H9 (cell line): ENCODE results near the gene NLRC3. TPM values are rescaled to one million over a fixed set of nuclear protein-coding genes. Genes with fewer than 3 reads are reported as not detected.
A peak's percentile ranks its signal among the peaks of the same experiment; 100 is the strongest.

Source experiments
- DNase-seq: peaks from one replicate; pipeline ENCODE4 v3.0.0-alpha.2; 2017
- H2AFZ ChIP-seq: one replicate; pipeline ENCODE4 v1.6.1; 2013; ENCODE audit warnings: mild to moderate bottlenecking, low read length, control low read depth, moderate library complexity
- H2AK5ac ChIP-seq: 2 replicates; pipeline ENCODE4 v1.6.1; 2013; ENCODE audit warnings: low read length, control low read depth, mixed read lengths; ENCODE audit not compliant: insufficient read length
- H2BK120ac ChIP-seq: one replicate; pipeline ENCODE4 v1.6.1; 2013; ENCODE audit warnings: low read depth, mild to moderate bottlenecking, low read length, control low read depth, inconsistent platforms; ENCODE audit not compliant: poor library complexity, severe bottlenecking
- H2BK12ac ChIP-seq: 2 replicates; pipeline ENCODE4 v1.6.1; 2013; ENCODE audit warnings: low read length, control low read depth, mixed read lengths, low read depth; ENCODE audit not compliant: insufficient read length
- H2BK15ac ChIP-seq: 2 replicates; pipeline ENCODE4 v1.6.1; 2013; ENCODE audit warnings: low read depth, low read length, control low read depth
- H2BK20ac ChIP-seq: one replicate; pipeline ENCODE4 v1.6.1; 2013; ENCODE audit warnings: low read depth, mild to moderate bottlenecking, low read length, control low read depth, inconsistent platforms; ENCODE audit not compliant: poor library complexity, severe bottlenecking
- H2BK5ac ChIP-seq: 2 replicates; pipeline ENCODE4 v1.6.1; 2013; ENCODE audit warnings: low read length, control low read depth, mixed read lengths; ENCODE audit not compliant: insufficient read length
- H3K14ac ChIP-seq: 2 replicates; pipeline ENCODE4 v1.6.1; 2013; ENCODE audit warnings: low read length, control low read depth; ENCODE audit not compliant: insufficient read depth
- H3K18ac ChIP-seq: 2 replicates; pipeline ENCODE4 v1.6.1; 2013; ENCODE audit warnings: low read depth, mild to moderate bottlenecking, mixed read lengths, low read length, control low read depth; ENCODE audit not compliant: insufficient read length
- H3K23ac ChIP-seq: 2 replicates; pipeline ENCODE4 v1.6.1; 2013; ENCODE audit warnings: low read length, control low read depth, mixed read lengths, low read depth; ENCODE audit not compliant: insufficient read length
- H3K23me2 ChIP-seq: 2 replicates; pipeline ENCODE4 v1.6.1; 2013; ENCODE audit warnings: low read depth, mild to moderate bottlenecking, mixed read lengths, low read length, control low read depth; ENCODE audit not compliant: insufficient read length, poor library complexity, severe bottlenecking
- H3K27ac ChIP-seq: 2 replicates; pipeline ENCODE4 v1.5.1; 2013; ENCODE audit warnings: low read length, control low read depth, mixed read lengths, low read depth; ENCODE audit not compliant: insufficient read length
- H3K27me3 ChIP-seq: 2 replicates; pipeline ENCODE4 v1.6.1; 2013; ENCODE audit warnings: low read length, control low read depth, inconsistent platforms; ENCODE audit not compliant: insufficient read depth
- H3K4ac ChIP-seq: 2 replicates; pipeline ENCODE4 v1.6.1; 2013; ENCODE audit warnings: low read depth, mild to moderate bottlenecking, control low read depth, inconsistent platforms, low read length, moderate library complexity
- H3K4me1 ChIP-seq: 2 replicates; pipeline ENCODE4 v1.6.1; 2013; ENCODE audit warnings: low read length, control low read depth, inconsistent platforms; ENCODE audit not compliant: insufficient read depth
- H3K4me2 ChIP-seq: 2 replicates; pipeline ENCODE4 v1.6.1; 2013; ENCODE audit warnings: low read length, control low read depth, mixed read lengths; ENCODE audit not compliant: insufficient read length, insufficient read depth
- H3K56ac ChIP-seq: 2 replicates; pipeline ENCODE4 v1.6.1; 2013; ENCODE audit warnings: low read depth, mild to moderate bottlenecking, mixed read lengths, low read length, control low read depth; ENCODE audit not compliant: insufficient read length
- H3K79me1 ChIP-seq: 2 replicates; pipeline ENCODE4 v1.6.1; 2013; ENCODE audit warnings: low read depth, mild to moderate bottlenecking, moderate library complexity, low read length, control low read depth, inconsistent platforms; ENCODE audit not compliant: insufficient read depth, poor library complexity, severe bottlenecking
- H3K79me2 ChIP-seq: 2 replicates; pipeline ENCODE4 v1.6.1; 2013; ENCODE audit warnings: low read length, control low read depth, inconsistent platforms; ENCODE audit not compliant: insufficient read depth
- H3K9ac ChIP-seq: 2 replicates; pipeline ENCODE4 v1.6.1; 2013; ENCODE audit warnings: low read length, control low read depth, mixed read lengths; ENCODE audit not compliant: insufficient read length; ENCODE audit errors: extremely low read depth
- H3K9me3 ChIP-seq: one replicate; pipeline ENCODE4 v1.6.1; 2013; ENCODE audit warnings: low read depth, low read length, inconsistent platforms; ENCODE audit not compliant: control insufficient read depth
- H3T11ph ChIP-seq: one replicate; pipeline ENCODE4 v1.6.1; 2013; ENCODE audit warnings: mild to moderate bottlenecking, low read length, control low read depth, inconsistent platforms
- H4K20me1 ChIP-seq: one replicate; pipeline ENCODE4 v1.6.1; 2013; ENCODE audit not compliant: control insufficient read depth, insufficient read length, insufficient read depth
- H4K5ac ChIP-seq: 2 replicates; pipeline ENCODE4 v1.6.1; 2013; ENCODE audit warnings: low read depth, mild to moderate bottlenecking, mixed read lengths, low read length, control low read depth; ENCODE audit not compliant: insufficient read length
- H4K8ac ChIP-seq: replicated peaks from 2 replicates; pipeline ENCODE4 v1.6.1; 2013; ENCODE audit warnings: low read length, control low read depth, mixed read lengths, low read depth; ENCODE audit not compliant: insufficient read length
- H4K91ac ChIP-seq: 2 replicates; pipeline ENCODE4 v1.6.1; 2013; ENCODE audit warnings: low read depth, mild to moderate bottlenecking, moderate library complexity, mixed read lengths, low read length, control low read depth; ENCODE audit not compliant: insufficient read length
- H3K27ac Mint-ChIP-seq, 3 experiments: 2 replicates in 2 of 3; 3 replicates in 1 of 3; pipeline ENCODE4 v1.8.0; 2020 to 2021; ENCODE audit warnings: mixed read lengths in 3 of 3, mild to moderate bottlenecking in 1 of 3, moderate library complexity in 1 of 3
- H3K27me3 Mint-ChIP-seq: 2 replicates; pipeline ENCODE4 v1.8.0; 2021; ENCODE audit warnings: low read depth, mild to moderate bottlenecking, moderate library complexity, mixed read lengths
- H3K36me3 Mint-ChIP-seq, 3 experiments: 2 replicates in 2 of 3; 3 replicates in 1 of 3; pipeline ENCODE4 v1.8.0; 2020 to 2021; ENCODE audit warnings: low read depth in 3 of 3, mixed read lengths in 3 of 3; ENCODE audit not compliant: insufficient read depth in 1 of 3
- H3K4me1 Mint-ChIP-seq, 2 experiments: 2 replicates each; pipeline ENCODE4 v1.8.0; 2020; ENCODE audit warnings: mixed read lengths in 2 of 2
- H3K4me3 Mint-ChIP-seq, 2 experiments: 2 replicates in 1 of 2; 3 replicates in 1 of 2; pipeline ENCODE4 v1.8.0; 2020 to 2021; ENCODE audit warnings: mild to moderate bottlenecking in 2 of 2, mixed read lengths in 2 of 2, moderate library complexity in 1 of 2
- H3K9me3 Mint-ChIP-seq, 2 experiments: 2 replicates in 1 of 2; 3 replicates in 1 of 2; pipeline ENCODE4 v1.8.0; 2020; ENCODE audit warnings: mild to moderate bottlenecking in 2 of 2, mixed read lengths in 2 of 2, moderate library complexity in 1 of 2
- WGBS: extraction: QIAGEN DNeasy Blood & Tissue Kit; methylation state at CpG from one replicate; pipeline ENCODE4 v1.1.7; 2013; ENCODE audit warnings: missing lambda C conversion rate, low lambda C conversion rate, mixed read lengths; ENCODE audit not compliant: insufficient read length; ENCODE audit errors: extremely low coverage; 5-methylcytosine and 5-hydroxymethylcytosine counted together
- total RNA-seq: library from RNA; stranded (reverse); gene quantifications from 2 replicates; pipeline ENCODE4 v1.2.1, GENCODE V29; 2021
- TF ChIP-seq, protein P1 (sequence below): fragments of 200-600 bp; sonication (generic); conservative IDR thresholded peaks from 3 replicates; pipeline ENCODE4 v1.8.0; 2021; ENCODE audit warnings: antibody characterized with exemption, mild to moderate bottlenecking

Gene NLRC3
- total RNA-seq, 1 experiment from 2014 or later, result 0.44 TPM

- DNase-seq, result peak; percentile 5
- H2BK20ac ChIP-seq, result no peak overlapping the region
- no peak overlapping the region for H2BK120ac ChIP-seq
- WGBS, result no CpG with 5 or more reads among the region's 13 CpGs
- no peak overlapping the region for H4K8ac ChIP-seq
- Mint-ChIP-seq H3K27me3 (no peaks in the 10 kb centered on the region), H3K4me1 (peaks cover 0 to 4% of the 10 kb centered on the region in 2 experiments; a peak in 2 of 4 replicates), H3K4me3 (no peak overlapping the region), H3K9me3 (no peaks in the 10 kb centered on the region), H3K27ac (no peak overlapping the region), H3K36me3 (peaks cover 25 to 69% (median 39%) of the 10 kb centered on the region in 3 experiments; a peak in 6 of 7 replicates)
- H2AFZ ChIP-seq, result no peak overlapping the region
- no peaks in the 10 kb centered on the region for H3K23me2 ChIP-seq
- H3K4me1 ChIP-seq, result no peaks in the 10 kb centered on the region
- no peak overlapping the region for H4K91ac ChIP-seq
- no peaks in the 10 kb centered on the region for H3K27me3 ChIP-seq
- H2BK5ac ChIP-seq, result no peak overlapping the region
- no peak overlapping the region for H3K4me2 ChIP-seq
- no peak overlapping the region for H3K18ac ChIP-seq
- H3K79me2 ChIP-seq, result no peaks in the 10 kb centered on the region
- no peak overlapping the region for H2BK15ac ChIP-seq
- no peak overlapping the region for H2BK12ac ChIP-seq
- no peak overlapping the region for H2AK5ac ChIP-seq
- H4K5ac ChIP-seq, result no peak overlapping the region
- H3T11ph ChIP-seq, result no peak overlapping the region
- TF ChIP-seq, protein P1, sequence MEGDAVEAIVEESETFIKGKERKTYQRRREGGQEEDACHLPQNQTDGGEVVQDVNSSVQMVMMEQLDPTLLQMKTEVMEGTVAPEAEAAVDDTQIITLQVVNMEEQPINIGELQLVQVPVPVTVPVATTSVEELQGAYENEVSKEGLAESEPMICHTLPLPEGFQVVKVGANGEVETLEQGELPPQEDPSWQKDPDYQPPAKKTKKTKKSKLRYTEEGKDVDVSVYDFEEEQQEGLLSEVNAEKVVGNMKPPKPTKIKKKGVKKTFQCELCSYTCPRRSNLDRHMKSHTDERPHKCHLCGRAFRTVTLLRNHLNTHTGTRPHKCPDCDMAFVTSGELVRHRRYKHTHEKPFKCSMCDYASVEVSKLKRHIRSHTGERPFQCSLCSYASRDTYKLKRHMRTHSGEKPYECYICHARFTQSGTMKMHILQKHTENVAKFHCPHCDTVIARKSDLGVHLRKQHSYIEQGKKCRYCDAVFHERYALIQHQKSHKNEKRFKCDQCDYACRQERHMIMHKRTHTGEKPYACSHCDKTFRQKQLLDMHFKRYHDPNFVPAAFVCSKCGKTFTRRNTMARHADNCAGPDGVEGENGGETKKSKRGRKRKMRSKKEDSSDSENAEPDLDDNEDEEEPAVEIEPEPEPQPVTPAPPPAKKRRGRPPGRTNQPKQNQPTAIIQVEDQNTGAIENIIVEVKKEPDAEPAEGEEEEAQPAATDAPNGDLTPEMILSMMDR, result no peak
- H3K27ac ChIP-seq, result no peak overlapping the region
- no peak overlapping the region; the same call in 1 of the 2 replicates for H3K14ac ChIP-seq
- no peaks in the 10 kb centered on the region for H3K9me3 ChIP-seq
- no peak overlapping the region for H3K9ac ChIP-seq
- H3K79me1 ChIP-seq, result no peaks in the 10 kb centered on the region
- no peak overlapping the region for H3K56ac ChIP-seq
- no peak overlapping the region for H3K23ac ChIP-seq
- no peaks in the 10 kb centered on the region for H4K20me1 ChIP-seq
- no peak overlapping the region for H3K4ac ChIP-seq
Observed at GRCh38 chr16:3509470-3509928, 67.7 kb downstream of the NLRC3 start.
